T follicular helper cell (primary cell): ENCODE data around the gene BRDT.
A peak's percentile ranks its signal among the peaks of the same experiment; 100 is the strongest.
"Not testable (repeated sequence)": the region's sequence is repeated elsewhere in the genome, so short reads cannot be mapped to it uniquely, and the experiment has no call there.

Experiments
- DNase-seq: peaks from one replicate; pipeline ENCODE4 v3.0.0-alpha.2; 2020; ENCODE audit warnings: low read depth

Gene BRDT

GRCh38 chr1:91981996-91982609 is 32.9 kb downstream of the BRDT start:
- DNase-seq = no peak

DNA sequence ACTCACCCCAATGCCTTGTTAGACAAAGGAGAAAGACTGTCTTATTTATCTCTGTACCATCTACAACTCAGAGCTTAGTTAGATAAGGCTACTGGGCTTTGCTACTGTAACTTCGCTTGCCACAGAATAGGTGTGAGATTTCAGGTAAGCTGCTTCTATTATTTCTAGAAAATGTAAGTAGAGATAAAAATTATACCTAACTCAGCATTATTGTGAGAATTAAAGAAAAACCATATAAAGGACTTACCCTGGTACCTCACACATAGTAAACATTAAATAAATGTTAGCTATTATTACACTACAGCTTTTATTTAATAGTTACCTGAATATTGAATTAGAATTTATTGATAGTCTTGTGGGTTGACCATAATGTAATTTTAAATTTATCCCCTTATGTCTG is 44.1 kb downstream of the BRDT start:
- DNase-seq = no peak

DNA sequence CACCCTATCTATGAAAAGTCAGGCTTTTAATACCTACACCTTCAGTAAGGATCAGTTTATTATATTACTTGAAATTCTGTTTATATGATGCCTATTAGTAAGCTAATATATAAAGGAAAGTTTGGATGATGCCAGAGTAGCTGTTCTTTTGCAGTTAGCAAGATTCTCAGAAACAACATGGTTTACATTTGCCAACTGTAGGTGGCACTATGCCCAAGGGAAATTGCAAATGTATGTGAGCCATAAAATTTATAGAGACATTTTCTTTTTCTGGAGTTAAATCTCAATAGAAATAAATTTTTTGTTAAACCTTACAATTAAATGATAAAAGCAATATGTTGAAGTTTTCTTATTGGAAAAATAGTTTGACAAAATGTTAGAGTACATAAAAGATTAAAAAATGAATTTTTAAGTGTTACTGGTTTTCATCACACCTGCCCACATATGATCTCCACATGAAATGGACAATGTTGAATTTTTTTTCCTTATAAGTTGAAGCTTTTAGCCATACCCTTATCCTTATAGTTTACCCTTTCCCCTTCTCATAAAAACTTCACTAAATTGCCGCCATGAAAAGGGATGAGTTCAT is 48.5 kb downstream of the BRDT start:
- DNase-seq = peak; percentile 27

- DNase-seq = no peak
Measured at GRCh38 chr1:92004129-92004528, 54.9 kb downstream of the BRDT start.

DNA sequence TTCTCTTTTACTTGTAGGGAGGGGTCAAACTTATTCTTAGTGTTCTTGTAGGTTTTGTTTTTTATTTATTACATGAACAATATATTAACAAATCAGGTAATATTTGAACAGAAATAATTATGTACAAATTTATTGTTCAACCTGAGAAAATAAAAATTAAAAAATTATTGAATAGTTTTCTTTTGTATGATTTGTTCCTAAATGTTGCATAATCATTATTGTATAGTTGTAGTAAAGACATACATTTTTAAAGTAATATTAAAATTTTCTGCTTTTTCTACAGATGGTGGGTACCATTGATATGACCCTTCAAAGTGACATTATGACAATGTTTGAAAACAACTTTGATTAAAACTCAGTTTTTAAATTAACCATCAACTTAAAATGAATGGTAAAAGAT is 64.7 kb downstream of the BRDT start:
- no peak for DNase-seq

GRCh38 chr1:92016720-92017316 is 67.6 kb downstream of the BRDT start:
- no peak for DNase-seq

DNA sequence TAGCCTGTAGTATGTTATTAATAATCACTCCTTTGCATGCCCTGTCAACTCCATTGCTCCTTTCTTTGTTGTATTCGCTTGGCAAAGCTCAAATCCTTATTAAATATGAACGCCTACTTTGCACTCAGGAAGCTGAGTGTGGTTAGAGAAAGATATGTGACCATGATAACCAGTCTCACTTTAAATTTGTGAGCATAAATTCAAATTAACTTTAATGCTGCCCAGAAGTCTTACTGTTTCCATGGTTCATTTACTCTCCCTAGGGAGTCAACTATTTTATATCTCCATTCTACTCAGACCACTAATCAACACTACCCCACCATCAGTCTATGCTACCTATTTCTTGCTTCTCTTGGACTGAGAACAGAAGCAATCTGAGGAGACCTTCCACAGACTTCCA is 68.5 kb downstream of the BRDT start:
- DNase-seq = no peak

- not testable (repeated sequence) for DNase-seq
Measured at GRCh38 chr1:92026042-92026441, 76.8 kb downstream of the BRDT start.

DNA sequence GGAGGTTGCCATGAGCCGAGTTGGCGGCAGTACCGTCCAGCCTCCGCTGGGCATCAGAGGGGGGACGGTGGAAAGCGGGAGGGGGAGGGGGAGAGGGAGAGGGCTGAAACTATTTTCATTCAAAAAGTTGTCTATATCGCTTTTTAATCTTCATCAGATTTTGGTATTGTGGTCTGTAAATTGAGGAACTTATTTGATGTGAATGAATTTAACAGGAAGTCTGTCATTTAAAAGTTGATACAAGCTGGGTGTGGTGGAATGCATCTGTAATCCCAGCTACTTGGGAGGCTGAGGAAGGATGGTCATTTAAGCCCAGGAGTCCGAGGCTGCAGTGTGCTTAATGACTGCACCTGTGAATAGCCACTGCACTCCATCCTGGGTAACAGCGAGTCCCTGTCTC is 77.6 kb downstream of the BRDT start:
- DNase-seq = no peak

- DNase-seq = no peak
Measured at GRCh38 chr1:92029241-92029922, 80.2 kb downstream of the BRDT start.

DNA sequence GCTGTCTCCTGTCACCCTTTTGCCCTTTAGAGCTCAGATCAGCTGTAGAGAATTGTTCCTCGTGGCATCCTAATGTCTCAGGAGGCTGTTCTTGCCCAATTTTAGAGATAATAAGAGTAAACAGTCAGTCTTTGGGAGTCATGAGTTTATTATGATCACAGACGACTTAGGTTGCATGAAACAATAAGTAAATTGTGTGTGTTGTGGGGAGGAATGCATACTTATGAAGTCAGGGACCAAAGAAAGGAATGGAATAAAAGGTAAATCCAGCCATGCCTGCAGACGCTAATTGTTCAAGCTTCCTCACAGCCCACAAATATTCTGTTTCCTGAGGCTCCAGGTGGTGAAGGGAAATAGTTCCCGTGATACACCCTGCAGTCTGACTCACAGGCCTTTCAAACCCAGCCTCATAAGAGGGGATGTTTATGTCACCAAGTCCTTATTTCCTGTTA is 81.5 kb downstream of the BRDT start:
- no peak for DNase-seq

GRCh38 chr1:92031281-92032110 is 82.3 kb downstream of the BRDT start:
- no peak for DNase-seq

DNA sequence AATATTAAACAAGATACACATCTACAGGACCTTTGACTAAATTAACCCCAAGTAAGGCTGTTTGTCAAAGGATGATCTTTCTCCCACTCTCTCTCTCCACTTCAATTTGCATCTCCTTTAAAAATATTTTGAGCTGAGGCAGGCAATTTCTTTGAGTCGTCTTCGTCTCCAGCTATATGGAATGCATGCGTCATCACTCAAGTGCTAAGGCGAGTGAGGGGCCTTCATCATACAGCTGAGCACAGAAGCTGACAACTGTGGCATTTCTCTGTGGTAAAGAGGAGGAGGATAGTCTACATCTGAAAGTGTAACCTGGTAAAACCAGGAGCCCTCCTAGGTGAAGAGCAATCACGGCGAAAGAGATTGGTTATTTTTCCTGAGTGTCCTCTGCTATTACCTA is 88.2 kb downstream of the BRDT start:
- no peak for DNase-seq

DNA sequence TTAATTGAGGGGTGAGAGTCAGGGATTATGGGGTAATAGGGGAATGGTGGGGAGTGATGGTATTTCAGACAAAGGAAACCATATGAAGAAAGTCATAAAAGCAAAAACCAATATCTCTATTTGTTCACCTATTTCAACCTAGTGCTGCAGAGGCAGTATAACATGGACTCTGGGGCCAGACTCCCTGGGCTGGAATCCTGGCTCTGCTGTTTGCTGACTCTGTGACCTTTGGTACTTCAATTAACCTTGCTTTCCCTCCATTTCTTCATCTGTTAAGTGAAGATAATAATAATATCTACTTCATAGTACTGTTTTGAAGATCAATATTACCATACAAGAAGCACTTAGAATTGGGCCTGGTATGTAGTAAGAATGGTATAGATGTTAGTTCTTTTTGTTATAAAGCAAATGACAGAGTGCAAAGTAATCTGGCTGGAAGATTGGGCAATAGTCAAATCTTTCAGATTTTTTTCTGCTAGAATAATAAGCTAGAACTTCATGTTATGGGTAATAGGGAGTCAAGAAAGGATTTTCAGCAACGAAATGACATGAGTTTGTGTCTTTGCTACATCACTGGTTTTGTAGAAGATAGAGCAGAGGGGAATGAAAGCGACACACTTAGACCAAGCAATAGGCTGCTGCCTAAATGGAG is 89.6 kb downstream of the BRDT start:
- no peak for DNase-seq

DNA sequence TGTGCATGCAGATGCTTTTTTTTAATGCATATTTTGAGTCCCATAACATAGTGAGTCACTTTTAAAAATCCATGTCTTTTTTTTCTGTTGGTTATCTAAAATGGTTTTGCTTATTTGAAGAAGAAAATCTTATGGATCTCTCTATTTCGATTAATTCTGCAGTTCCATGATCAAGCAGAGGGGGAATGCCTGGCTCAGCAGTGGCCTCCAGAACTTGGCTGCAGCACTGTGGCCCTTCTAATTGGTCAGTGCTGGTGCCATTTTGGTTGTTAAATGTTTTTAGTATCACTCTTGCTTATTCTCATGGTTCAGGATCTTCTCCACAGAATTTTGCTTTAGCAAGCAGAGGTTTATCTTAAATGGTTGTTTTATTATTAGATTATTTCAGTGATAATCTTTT is 91.8 kb downstream of the BRDT start:
- DNase-seq = no peak

DNA sequence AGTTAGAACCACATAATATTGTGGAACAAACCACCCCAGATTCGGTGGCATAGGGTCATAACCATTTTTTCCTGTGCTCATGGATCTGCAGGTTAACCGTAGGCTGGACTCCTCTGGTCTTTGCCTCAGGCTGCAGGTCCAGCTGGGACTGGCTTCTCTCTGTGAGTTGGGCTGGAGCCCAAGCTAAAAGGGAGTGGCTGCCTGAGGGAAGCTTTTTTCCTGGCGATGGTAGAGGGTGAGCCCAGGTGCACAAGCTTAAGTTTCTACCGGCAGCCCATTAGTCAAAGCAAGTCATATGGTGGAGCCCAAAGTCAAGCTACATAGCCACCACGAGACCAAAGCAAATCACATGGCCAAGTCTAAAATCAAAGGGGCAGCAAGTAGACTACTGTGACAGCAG is 94.4 kb downstream of the BRDT start:
- no peak for DNase-seq

DNA sequence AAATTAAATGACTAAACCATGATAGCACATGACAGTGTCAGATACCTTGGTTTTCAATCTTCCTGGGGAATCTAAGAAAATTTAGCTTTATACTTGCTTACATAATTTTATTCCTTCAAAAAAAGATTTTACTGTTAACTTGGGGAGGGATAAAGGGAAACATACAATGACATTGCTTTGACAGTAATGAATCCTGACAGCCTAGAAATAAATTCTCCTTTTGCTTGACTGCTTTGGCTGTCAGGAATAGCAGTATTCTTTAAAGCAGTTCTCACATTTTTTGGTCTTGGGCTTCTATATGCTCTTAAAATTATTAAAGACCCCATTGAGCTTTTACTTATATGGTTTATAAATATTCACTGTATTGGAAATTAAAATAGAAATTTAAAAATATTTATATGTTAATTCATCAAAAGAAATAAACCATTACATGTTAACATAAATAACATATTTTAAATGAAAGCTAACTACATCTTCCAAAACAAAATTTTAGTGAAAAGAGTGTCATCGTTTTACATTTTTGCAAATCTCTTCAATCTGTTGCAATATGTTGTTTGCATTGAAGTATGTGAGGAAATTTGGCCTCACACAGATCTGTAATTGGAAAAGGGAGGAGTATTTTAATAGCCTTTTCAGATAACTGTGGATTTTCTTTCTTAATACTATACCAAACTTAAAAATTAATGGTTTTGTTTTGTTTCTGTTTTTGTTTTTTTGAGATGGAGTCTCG is 96.7 kb downstream of the BRDT start:
- DNase-seq = no peak

DNA sequence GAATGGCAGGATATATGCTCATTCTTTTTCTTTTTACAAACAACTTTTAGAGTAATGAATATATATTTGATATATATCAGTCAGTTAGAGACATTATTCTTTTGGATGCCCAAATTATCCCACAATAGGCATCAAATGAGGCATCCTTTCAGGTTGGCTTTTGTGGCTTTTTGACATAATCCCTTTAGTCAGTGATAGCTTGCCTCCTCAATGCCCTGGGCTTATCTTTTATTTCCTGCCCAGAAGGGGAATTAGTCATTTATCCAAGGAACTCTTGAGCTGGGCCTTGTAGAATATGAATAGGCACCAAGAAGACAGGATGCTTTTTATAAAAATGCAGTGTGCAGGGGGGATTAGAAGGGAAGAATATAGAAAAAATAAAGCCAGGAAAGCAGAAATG is 102.7 kb downstream of the BRDT start:
- DNase-seq = no peak
